GM21723 (cell line): Measurements from ENCODE around the gene VPS45.
A peak's percentile ranks its signal among the peaks of the same experiment; 100 is the strongest.
"Not testable (repeated sequence)": the region's sequence is repeated elsewhere in the genome, so short reads cannot be mapped to it uniquely, and the experiment has no call there.

ENCODE experiments used
- ATAC-seq: cut with Tn5 transposase; IDR thresholded peaks from one replicate; pipeline ENCODE4 v1.9.1; 2021; ENCODE audit warnings: mild to moderate bottlenecking, moderate library complexity; ENCODE audit not compliant: unreplicated experiment

Gene VPS45

GRCh38 chr1:150067184-150068108 lies at the start of gene VPS45:
Gene VPS45 (plus strand): TSS chr1:150067776. CDS start chr1:150067858, 82 bp downstream.
- peak; percentile 70 for ATAC-seq

- no peak for ATAC-seq
These were observed 49.4 kb upstream of the VPS45 start for GRCh38 chr1:150018165-150018564.

GRCh38 chr1:150020711-150021110 lies 46.9 kb upstream of the VPS45 start:
- no peak for ATAC-seq

- no peak for ATAC-seq
These were observed 46.3 kb upstream of the VPS45 start for GRCh38 chr1:150021191-150021694.

GRCh38 chr1:150022357-150022756 lies 45.2 kb upstream of the VPS45 start:
- ATAC-seq: no peak

GRCh38 chr1:150024156-150024555 lies 43.4 kb upstream of the VPS45 start:
- ATAC-seq: no peak

GRCh38 chr1:150028322-150028721 lies 39.3 kb upstream of the VPS45 start:
- ATAC-seq: no peak

GRCh38 chr1:150034336-150034735 lies 33.2 kb upstream of the VPS45 start:
- no peak for ATAC-seq

- no peak for ATAC-seq
These were observed 17.6 kb upstream of the VPS45 start for GRCh38 chr1:150049926-150050325.

- no peak for ATAC-seq
These were observed 16.5 kb upstream of the VPS45 start for GRCh38 chr1:150051089-150051373.

GRCh38 chr1:150051905-150052412 lies 15.6 kb upstream of the VPS45 start:
- ATAC-seq: not testable (repeated sequence)

- no peak for ATAC-seq
These were observed 13.7 kb upstream of the VPS45 start for GRCh38 chr1:150053926-150054325.

GRCh38 chr1:150055507-150055906 lies 12.1 kb upstream of the VPS45 start:
- ATAC-seq: not testable (repeated sequence)

- ATAC-seq: no peak
These were observed 11.2 kb upstream of the VPS45 start for GRCh38 chr1:150056407-150056806.

GRCh38 chr1:150060260-150060659 lies 7.3 kb upstream of the VPS45 start:
- ATAC-seq: no peak

- ATAC-seq: no peak
These were observed 5.9 kb upstream of the VPS45 start for GRCh38 chr1:150061632-150062101.

- no peak for ATAC-seq
These were observed 5.5 kb upstream of the VPS45 start for GRCh38 chr1:150062113-150062512.

GRCh38 chr1:150065184-150065871 lies 2.2 kb upstream of the VPS45 start:
- no peak for ATAC-seq

GRCh38 chr1:150066328-150066727 lies 1.2 kb upstream of the VPS45 start:
- ATAC-seq: no peak

GRCh38 chr1:150066838-150067183 lies 765 bp upstream of the VPS45 start:
- peak; percentile 46 for ATAC-seq

GRCh38 chr1:150068109-150068435 lies 496 bp downstream of the VPS45 start:
- ATAC-seq: no peak

- no peak for ATAC-seq
These were observed 2.3 kb downstream of the VPS45 start for GRCh38 chr1:150069923-150070322.
